SU-DHL-6 (cell line): ENCODE measurements around the gene RPS29.
A peak's percentile ranks its signal among the peaks of the same experiment; 100 is the strongest.

Experiments used
- H2AFZ ChIP-seq: fragments of 200-600 bp; sonication (generic); 2 replicates; pipeline ENCODE4 v1.6.1; 2014; ENCODE audit warnings: low read depth, mild to moderate bottlenecking, moderate library complexity, mixed read lengths, antibody characterized with exemption, low read length; ENCODE audit not compliant: severe bottlenecking
- H3F3A ChIP-seq: fragments of 200-600 bp; shearing (Covaris generic); 2 replicates; pipeline ENCODE4 v1.6.0; 2016; ENCODE audit warnings: antibody characterized with exemption, mild to moderate bottlenecking; ENCODE audit not compliant: insufficient read depth
- H3K27ac ChIP-seq: fragments of 200-600 bp; sonication (generic); 2 replicates; pipeline ENCODE4 v1.5.1; 2016; ENCODE audit warnings: low read depth, mild to moderate bottlenecking, low read length, moderate library complexity, mixed read lengths
- H3K27me3 ChIP-seq: fragments of 200-600 bp; sonication (generic), shearing (Covaris generic); 2 replicates; pipeline ENCODE4 v1.6.0; 2014; ENCODE audit warnings: mild to moderate bottlenecking, low read length
- H3K36me3 ChIP-seq: fragments of 200-600 bp; sonication (generic); 2 replicates; pipeline ENCODE4 v1.6.1; 2014; ENCODE audit warnings: mild to moderate bottlenecking, low read length, mixed read lengths
- H3K4me2 ChIP-seq: fragments of 300-600, 200-600 bp; shearing (Covaris generic), sonication (generic); 2 replicates; pipeline ENCODE4 v1.6.0; 2014; ENCODE audit warnings: low read length, low read depth, mild to moderate bottlenecking; ENCODE audit not compliant: poor library complexity, severe bottlenecking
- H3K4me3 ChIP-seq: fragments of 200-600 bp; sonication (generic); 2 replicates; pipeline ENCODE4 v1.5.1; 2014; ENCODE audit warnings: antibody characterized with exemption, low read length, mild to moderate bottlenecking, mixed read lengths; ENCODE audit not compliant: insufficient read depth, poor library complexity, severe bottlenecking
- H3K79me2 ChIP-seq: fragments of 200-600 bp; sonication (generic); 2 replicates; pipeline ENCODE4 v1.6.1; 2014; ENCODE audit warnings: mild to moderate bottlenecking, low read length, moderate library complexity; ENCODE audit not compliant: insufficient read depth
- H3K9ac ChIP-seq: fragments of 200-600 bp; sonication (generic); 2 replicates; pipeline ENCODE4 v1.7.0; 2014; ENCODE audit warnings: mild to moderate bottlenecking, low read length
- H3K9me2 ChIP-seq: fragments of 200-600 bp; sonication (generic); replicated peaks from 2 replicates; pipeline ENCODE4 v1.6.1; 2014; ENCODE audit warnings: low read length; ENCODE audit not compliant: insufficient read depth
- H3K9me3 ChIP-seq: fragments of 200-600 bp; sonication (generic); 2 replicates; pipeline ENCODE4 v1.6.1; 2014; ENCODE audit warnings: low read length, mixed read lengths; ENCODE audit not compliant: insufficient read depth
- H4K20me1 ChIP-seq: fragments of 200-600 bp; sonication (generic); 2 replicates; pipeline ENCODE4 v1.6.1; 2014; ENCODE audit warnings: low read depth, mild to moderate bottlenecking, antibody characterized with exemption, low read length, moderate library complexity, mixed read lengths
- EZH2phosphoT487 ChIP-seq: fragments of 200-600 bp; sonication (generic), shearing (Covaris generic); conservative IDR thresholded peaks from 2 replicates; pipeline ENCODE4 v1.6.1; 2018; ENCODE audit warnings: mild to moderate bottlenecking, antibody characterized with exemption, low read length, moderate library complexity, mixed read lengths
- TF ChIP-seq, protein P1 (sequence below): fragments of 200-600 bp; sonication (generic); IDR thresholded peaks from one replicate; pipeline ENCODE4 v1.5.1; 2017; ENCODE audit warnings: antibody characterized with exemption, mild to moderate bottlenecking, low read length, moderate library complexity; ENCODE audit not compliant: insufficient read depth, poor library complexity, severe bottlenecking

RPS29 gene

DNA sequence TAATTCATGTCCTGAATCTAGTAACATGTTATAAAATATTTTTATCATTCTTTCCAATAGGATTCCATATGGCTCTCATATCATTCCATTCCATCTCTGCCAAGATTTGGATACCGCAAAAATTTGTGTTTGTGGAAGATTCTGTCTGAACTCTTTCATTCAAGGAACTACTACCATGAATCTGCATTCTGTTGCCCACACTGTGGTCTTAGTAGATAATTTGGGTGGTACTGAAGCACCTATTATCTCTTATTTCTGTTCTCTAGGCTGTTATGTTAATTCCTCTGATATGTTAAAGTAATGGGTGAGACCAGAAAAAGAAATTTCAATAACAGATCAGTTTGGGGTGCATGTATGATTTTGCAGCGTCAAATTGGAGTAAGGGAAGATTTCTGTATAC is 28.0 kb upstream of the RPS29 start:
- no peak overlapping the region for H2AFZ ChIP-seq
- H3K36me3 ChIP-seq: peaks cover 21% of the 10 kb centered on the region
- H3F3A ChIP-seq: peaks cover 45% of the 10 kb centered on the region
- no peaks in the 10 kb centered on the region for H3K9me3 ChIP-seq
- no peak overlapping the region for H3K4me2 ChIP-seq
- no peak overlapping the region for H3K4me3 ChIP-seq
- no peak for TF ChIP-seq EZH2phosphoT487
- TF ChIP-seq, protein P1, sequence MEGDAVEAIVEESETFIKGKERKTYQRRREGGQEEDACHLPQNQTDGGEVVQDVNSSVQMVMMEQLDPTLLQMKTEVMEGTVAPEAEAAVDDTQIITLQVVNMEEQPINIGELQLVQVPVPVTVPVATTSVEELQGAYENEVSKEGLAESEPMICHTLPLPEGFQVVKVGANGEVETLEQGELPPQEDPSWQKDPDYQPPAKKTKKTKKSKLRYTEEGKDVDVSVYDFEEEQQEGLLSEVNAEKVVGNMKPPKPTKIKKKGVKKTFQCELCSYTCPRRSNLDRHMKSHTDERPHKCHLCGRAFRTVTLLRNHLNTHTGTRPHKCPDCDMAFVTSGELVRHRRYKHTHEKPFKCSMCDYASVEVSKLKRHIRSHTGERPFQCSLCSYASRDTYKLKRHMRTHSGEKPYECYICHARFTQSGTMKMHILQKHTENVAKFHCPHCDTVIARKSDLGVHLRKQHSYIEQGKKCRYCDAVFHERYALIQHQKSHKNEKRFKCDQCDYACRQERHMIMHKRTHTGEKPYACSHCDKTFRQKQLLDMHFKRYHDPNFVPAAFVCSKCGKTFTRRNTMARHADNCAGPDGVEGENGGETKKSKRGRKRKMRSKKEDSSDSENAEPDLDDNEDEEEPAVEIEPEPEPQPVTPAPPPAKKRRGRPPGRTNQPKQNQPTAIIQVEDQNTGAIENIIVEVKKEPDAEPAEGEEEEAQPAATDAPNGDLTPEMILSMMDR: no peak
- H3K79me2 ChIP-seq: peaks cover 71% of the 10 kb centered on the region
- no peaks in the 10 kb centered on the region; the same call in 1 of the 2 replicates for H4K20me1 ChIP-seq
- H3K9me2 ChIP-seq: no peaks in the 10 kb centered on the region
- no peaks in the 10 kb centered on the region for H3K27me3 ChIP-seq
- H3K27ac ChIP-seq: no peak overlapping the region; the same call in 1 of the 2 replicates
- H3K9ac ChIP-seq: no peak overlapping the region

DNA sequence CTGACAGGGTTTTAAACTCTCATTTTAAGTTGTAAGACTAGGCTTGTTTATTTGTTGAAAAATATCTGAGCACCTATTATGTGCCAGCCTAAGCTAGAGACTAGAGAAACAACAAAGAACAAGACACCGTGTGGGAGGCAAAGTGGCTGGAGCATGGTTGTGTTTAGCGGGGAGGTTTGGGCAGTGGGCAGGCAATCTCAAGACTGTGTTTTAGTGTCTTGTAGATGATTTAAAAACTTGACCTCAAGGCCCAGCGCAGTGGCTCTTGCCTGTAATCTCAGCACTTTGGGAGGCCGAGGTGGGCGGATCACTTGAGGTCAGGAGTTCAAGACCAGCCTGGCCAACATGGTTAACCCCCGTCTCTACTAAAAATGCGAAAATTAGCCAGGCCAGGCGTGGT is 26.5 kb upstream of the RPS29 start:
- TF ChIP-seq EZH2phosphoT487: no peak
- TF ChIP-seq, protein P1: no peak
- no peaks in the 10 kb centered on the region for H3K9me3 ChIP-seq
- peaks cover 67% of the 10 kb centered on the region for H3K79me2 ChIP-seq
- H4K20me1 ChIP-seq: no peaks in the 10 kb centered on the region
- no peaks in the 10 kb centered on the region for H3K27me3 ChIP-seq
- no peak overlapping the region for H3K27ac ChIP-seq
- no peak overlapping the region for H3K4me3 ChIP-seq
- no peak overlapping the region for H3K9ac ChIP-seq
- peaks cover 19% of the 10 kb centered on the region; the same call in 1 of the 2 replicates for H3K36me3 ChIP-seq
- no peak overlapping the region for H3K4me2 ChIP-seq
- H2AFZ ChIP-seq: no peak overlapping the region
- H3K9me2 ChIP-seq: no peaks in the 10 kb centered on the region
- H3F3A ChIP-seq: peaks cover 37% of the 10 kb centered on the region

DNA sequence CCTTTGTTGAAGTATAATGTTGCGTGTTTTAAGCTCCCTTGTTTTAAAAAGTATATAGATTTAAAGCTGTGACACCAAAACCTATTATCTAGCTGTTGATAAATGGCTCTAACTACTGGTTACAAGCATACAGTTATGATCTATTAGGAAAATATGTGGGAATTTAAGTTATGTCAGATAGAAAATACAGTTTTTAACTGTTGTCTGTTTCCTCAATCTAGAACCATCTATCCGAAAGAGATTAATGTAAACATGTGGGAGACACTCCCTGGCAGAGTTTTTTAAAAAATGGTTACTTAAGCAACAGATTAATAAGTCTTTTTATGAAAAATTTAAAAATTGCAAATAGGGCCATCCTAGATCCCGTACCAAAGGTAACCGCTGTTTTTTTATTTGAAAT is 26.1 kb upstream of the RPS29 start:
- H3K79me2 ChIP-seq: peaks cover 67% of the 10 kb centered on the region
- no peak overlapping the region for H3K4me3 ChIP-seq
- peaks cover 33% of the 10 kb centered on the region for H3F3A ChIP-seq
- no peak for TF ChIP-seq EZH2phosphoT487
- TF ChIP-seq, protein P1: no peak
- no peaks in the 10 kb centered on the region for H3K9me2 ChIP-seq
- H3K27ac ChIP-seq: no peak overlapping the region
- H3K9ac ChIP-seq: no peak overlapping the region
- peaks cover 19% of the 10 kb centered on the region; the same call in 1 of the 2 replicates for H3K36me3 ChIP-seq
- H3K9me3 ChIP-seq: no peaks in the 10 kb centered on the region
- no peaks in the 10 kb centered on the region for H4K20me1 ChIP-seq
- H3K4me2 ChIP-seq: peak overlapping the region; percentile 2
- no peaks in the 10 kb centered on the region for H3K27me3 ChIP-seq
- no peak overlapping the region for H2AFZ ChIP-seq
